Suprapubic skin (tissue), 4 donors: Measurements from ENCODE around the gene EVI5L. TPM values are rescaled to one million over a fixed set of nuclear protein-coding genes. Genes with fewer than 3 reads are reported as not detected.
A peak's percentile ranks its signal among the peaks of the same experiment; 100 is the strongest.

ENCODE experiments used
- DNase-seq, 2 donors: peaks; one replicate each; pipeline ENCODE4 v3.0.0-alpha.2; 2019; ENCODE audit warnings: low spot score in 2 of 2
- H3K27ac ChIP-seq: fragments of 200-600 bp; sonication (generic); one replicate; pipeline ENCODE4 v1.5.1; 2019
- H3K27me3 ChIP-seq: fragments of 200-600 bp; sonication (generic); one replicate; pipeline ENCODE4 v1.5.1; 2019
- H3K36me3 ChIP-seq: fragments of 200-600 bp; sonication (generic); one replicate; pipeline ENCODE4 v1.5.1; 2019
- H3K4me1 ChIP-seq: fragments of 200-600 bp; sonication (generic); one replicate; pipeline ENCODE4 v1.5.1; 2019
- H3K4me3 ChIP-seq: fragments of 200-600 bp; sonication (generic); one replicate; pipeline ENCODE4 v1.5.1; 2019; ENCODE audit warnings: mild to moderate bottlenecking
- H3K9me3 ChIP-seq: fragments of 200-600 bp; sonication (generic); one replicate; pipeline ENCODE4 v1.5.1; 2019
- EP300 ChIP-seq: sonication (generic); formaldehyde crosslinking; IDR thresholded peaks from one replicate; pipeline ENCODE4 v1.6.1; 2017; ENCODE audit warnings: antibody characterized with exemption
- POLR2A ChIP-seq, 2 donors: fragments of 450-650 bp; IDR thresholded peaks; one replicate each; pipeline ENCODE4 v1.6.1; 2017; ENCODE audit warnings: antibody characterized with exemption in 2 of 2, mild to moderate bottlenecking in 2 of 2, moderate library complexity in 2 of 2
- POLR2AphosphoS5 ChIP-seq, 3 donors: sonication (generic); formaldehyde crosslinking; IDR thresholded peaks; one replicate each; pipeline ENCODE4 v1.6.1; 2017; ENCODE audit warnings: antibody characterized with exemption in 3 of 3
- WGBS: methylation state at CpG from one replicate; pipeline ENCODE4 v1.1.5; 2018; 5-methylcytosine and 5-hydroxymethylcytosine counted together
- total RNA-seq, 4 donors: library from RNA; depleted of rRNA; stranded (reverse); fragments of >200 nt; gene quantifications; one replicate each; pipeline ENCODE4 v1.1.0, GENCODE V29; 2016
- TF ChIP-seq, protein P1 (sequence below), 2 donors: fragments of 200-600 bp in 1 of 2; fragments of 450-650 bp in 1 of 2; sonication (generic) in 1 of 2; IDR thresholded peaks; one replicate each; pipeline ENCODE4 v1.5.1; 2016 to 2019; ENCODE audit warnings: antibody characterized with exemption in 2 of 2, mild to moderate bottlenecking in 1 of 2, moderate library complexity in 1 of 2

Gene EVI5L
- total RNA-seq, 4 donors from 2014 or later, result 17.2 to 29.4 (median 25.6) TPM

GRCh38 chr19:7901337-7901736 lies 71.3 kb downstream of the EVI5L start:
- peak in 1 of 2 donors; percentile 69 for DNase-seq
- Histone ChIP-seq H3K4me1 (peaks cover 58% of the 10 kb centered on the region), H3K9me3 (no peaks in the 10 kb centered on the region), H3K36me3 (peaks cover 13% of the 10 kb centered on the region), H3K27ac (peak overlapping the region; percentile 90), H3K4me3 (no peak overlapping the region), H3K27me3 (no peaks in the 10 kb centered on the region)
- TF ChIP-seq POLR2AphosphoS5 (IDR thresholded peaks at IDR 0.05), result no peak
- no peak for TF ChIP-seq EP300
- TF ChIP-seq POLR2A (IDR thresholded peaks at IDR 0.05), result no peak
- TF ChIP-seq, protein P1, sequence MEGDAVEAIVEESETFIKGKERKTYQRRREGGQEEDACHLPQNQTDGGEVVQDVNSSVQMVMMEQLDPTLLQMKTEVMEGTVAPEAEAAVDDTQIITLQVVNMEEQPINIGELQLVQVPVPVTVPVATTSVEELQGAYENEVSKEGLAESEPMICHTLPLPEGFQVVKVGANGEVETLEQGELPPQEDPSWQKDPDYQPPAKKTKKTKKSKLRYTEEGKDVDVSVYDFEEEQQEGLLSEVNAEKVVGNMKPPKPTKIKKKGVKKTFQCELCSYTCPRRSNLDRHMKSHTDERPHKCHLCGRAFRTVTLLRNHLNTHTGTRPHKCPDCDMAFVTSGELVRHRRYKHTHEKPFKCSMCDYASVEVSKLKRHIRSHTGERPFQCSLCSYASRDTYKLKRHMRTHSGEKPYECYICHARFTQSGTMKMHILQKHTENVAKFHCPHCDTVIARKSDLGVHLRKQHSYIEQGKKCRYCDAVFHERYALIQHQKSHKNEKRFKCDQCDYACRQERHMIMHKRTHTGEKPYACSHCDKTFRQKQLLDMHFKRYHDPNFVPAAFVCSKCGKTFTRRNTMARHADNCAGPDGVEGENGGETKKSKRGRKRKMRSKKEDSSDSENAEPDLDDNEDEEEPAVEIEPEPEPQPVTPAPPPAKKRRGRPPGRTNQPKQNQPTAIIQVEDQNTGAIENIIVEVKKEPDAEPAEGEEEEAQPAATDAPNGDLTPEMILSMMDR (IDR thresholded peaks at IDR 0.05), result no peak
- WGBS, result 54% methylated on average over 7 of the region's 7 CpGs

- peak overlapping the region; percentile 86 for H3K4me3 ChIP-seq
- H3K27ac ChIP-seq, result peak overlapping the region; percentile 90
- no peaks in the 10 kb centered on the region for H3K9me3 ChIP-seq
- peaks cover 14% of the 10 kb centered on the region for H3K36me3 ChIP-seq
- peaks cover 73% of the 10 kb centered on the region for H3K4me1 ChIP-seq
- TF ChIP-seq EP300 (no peak), POLR2A (IDR thresholded peaks at IDR 0.05) (no peak), POLR2AphosphoS5 (IDR thresholded peaks at IDR 0.05) (no peak)
- TF ChIP-seq, protein P1 (IDR thresholded peaks at IDR 0.05), result no peak
- 0% methylated on average over 2 of the region's 20 CpGs for WGBS
- H3K27me3 ChIP-seq, result no peaks in the 10 kb centered on the region
- no peak for DNase-seq
Measured at GRCh38 chr19:7902796-7903243, 72.8 kb downstream of the EVI5L start.

DNA sequence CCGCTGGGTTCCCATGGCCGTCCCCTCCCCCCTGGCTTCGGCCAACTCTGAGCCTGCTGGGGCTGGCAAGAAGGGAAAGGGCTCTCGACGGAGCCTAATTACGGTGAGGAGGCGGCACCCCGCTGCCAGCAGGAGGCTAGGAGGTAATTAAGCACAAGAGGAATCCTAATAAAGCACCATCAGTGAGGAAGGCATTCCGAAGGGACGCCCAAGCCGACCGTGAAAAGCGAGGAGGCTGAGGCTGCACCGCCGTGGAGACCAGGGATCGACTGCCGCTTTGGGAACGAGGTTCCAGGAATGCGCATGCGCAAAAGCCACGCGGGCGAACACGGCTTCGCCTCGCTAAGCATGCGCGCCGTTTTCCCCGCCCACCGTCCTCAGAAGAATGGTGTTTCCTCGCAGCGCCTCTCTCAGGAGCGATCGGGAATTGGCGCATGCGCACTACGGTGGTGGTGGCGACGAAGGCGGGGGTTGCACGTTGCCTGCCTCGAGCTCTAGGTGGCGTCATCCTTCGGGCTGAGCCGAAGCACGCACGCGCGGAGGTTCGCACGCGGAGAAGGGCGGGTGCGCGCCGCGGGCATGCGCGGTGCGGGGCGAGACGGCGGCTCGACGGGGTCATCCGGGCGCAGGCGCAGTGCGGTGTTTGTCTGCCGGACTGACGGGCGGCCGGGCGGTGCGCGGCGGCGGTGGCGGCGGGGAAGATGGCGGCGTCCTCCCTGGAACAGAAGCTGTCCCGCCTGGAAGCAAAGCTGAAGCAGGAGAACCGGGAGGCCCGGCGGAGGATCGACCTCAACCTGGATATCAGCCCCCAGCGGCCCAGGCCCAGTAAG lies 73.4 kb downstream of the EVI5L start, which contains the start of gene MAP2K7:
MAP2K7 (plus strand) TSS at position 634 of the 830 bp plus-strand sequence; CDS start at position 702, 68 bp downstream.
- DNase-seq, result peak; percentile 100
- TF ChIP-seq, protein P1 (IDR thresholded peaks at IDR 0.05), result peak in 1 of 2 donors; percentile 52
- TF ChIP-seq EP300 (no peak), POLR2AphosphoS5 (IDR thresholded peaks at IDR 0.05) (peak; percentile 52 to 92 (median 82)), POLR2A (IDR thresholded peaks at IDR 0.05) (peak in 1 of 2 donors; percentile 58)
- Histone ChIP-seq H3K9me3 (no peaks in the 10 kb centered on the region), H3K27ac (peak within 1 kb of the TSS; percentile 90), H3K27me3 (no peaks in the 10 kb centered on the region), H3K4me1 (peaks cover 74% of the 10 kb centered on the region), H3K4me3 (peak within 1 kb of the TSS; percentile 86), H3K36me3 (peaks cover 14% of the 10 kb centered on the region)
- 0% methylated on average over 18 of the region's 89 CpGs for WGBS

DNA sequence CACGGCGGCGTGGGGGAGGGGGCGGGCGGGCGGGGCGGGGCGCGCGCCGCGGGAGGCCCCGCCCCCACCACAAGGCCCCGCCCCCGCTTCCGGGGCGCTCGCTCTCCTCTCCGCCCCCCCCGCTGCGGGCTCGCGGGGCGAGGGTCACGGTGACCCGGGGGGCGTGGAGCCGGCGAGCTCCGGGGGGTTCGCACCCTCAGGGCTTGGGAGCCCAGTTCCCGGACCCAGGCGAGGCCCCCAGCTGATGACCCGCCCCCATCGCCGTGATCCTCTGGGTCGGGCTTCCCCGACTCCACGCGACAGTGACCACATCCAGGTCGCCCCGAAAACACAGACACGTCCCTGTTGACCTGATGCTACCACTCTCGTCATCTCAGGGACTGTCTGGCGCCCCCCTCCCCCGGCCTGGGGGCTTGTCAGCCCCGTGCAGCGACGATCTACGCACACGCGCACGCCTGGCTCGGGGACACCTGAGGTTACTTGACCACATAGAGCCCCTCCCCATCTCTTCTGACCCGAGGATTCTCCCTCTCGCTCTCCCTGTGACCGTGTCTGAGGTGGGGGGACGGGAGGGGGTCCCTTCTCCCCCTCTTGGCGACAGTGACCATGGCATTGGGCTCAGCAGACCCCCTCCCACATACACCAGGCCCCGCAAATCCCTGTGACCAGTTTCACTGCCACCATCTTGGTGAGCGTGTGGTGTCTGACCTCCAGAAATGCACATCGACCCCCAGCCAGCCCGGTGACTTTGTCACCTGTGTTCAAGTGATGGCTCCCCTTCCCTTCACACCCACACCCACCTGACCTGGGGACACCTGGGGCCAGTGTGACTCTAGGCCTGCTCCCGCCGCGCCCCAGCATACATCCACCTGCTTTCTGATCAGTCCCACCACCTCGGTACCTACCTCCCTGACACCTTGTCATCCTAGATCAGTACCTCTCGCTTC lies 74.3 kb downstream of the EVI5L start:
- no peaks in the 10 kb centered on the region for H3K27me3 ChIP-seq
- TF ChIP-seq POLR2AphosphoS5 (IDR thresholded peaks at IDR 0.05), result no peak
- no peak for TF ChIP-seq POLR2A (IDR thresholded peaks at IDR 0.05)
- TF ChIP-seq, protein P1 (IDR thresholded peaks at IDR 0.05), result no peak
- TF ChIP-seq EP300, result no peak
- H3K36me3 ChIP-seq, result peaks cover 14% of the 10 kb centered on the region
- H3K4me1 ChIP-seq, result peaks cover 80% of the 10 kb centered on the region
- H3K9me3 ChIP-seq, result no peaks in the 10 kb centered on the region
- peak overlapping the region; percentile 86 for H3K4me3 ChIP-seq
- peak overlapping the region; percentile 90 for H3K27ac ChIP-seq
- WGBS, result 19% methylated on average over 31 of the region's 68 CpGs
- DNase-seq, result peak in 1 of 2 donors; percentile 86
